Kidney epithelial cell (primary cell): ENCODE results near the gene PLTP. TPM values are rescaled to one million over a fixed set of nuclear protein-coding genes. Genes with fewer than 3 reads are reported as not detected.

Experiments used
- DNase-seq: peaks from one replicate; pipeline ENCODE4 v3.0.0-alpha.2; 2010; ENCODE audit warnings: low read depth
- H3K27me3 ChIP-seq: 2 replicates; pipeline ENCODE4 v1.6.0; 2011; ENCODE audit warnings: low read length; ENCODE audit not compliant: control insufficient read depth, insufficient read depth
- H3K36me3 ChIP-seq: 2 replicates; pipeline ENCODE4 v1.5.1; 2011; ENCODE audit warnings: low read length; ENCODE audit not compliant: control insufficient read depth, insufficient read depth
- H3K4me3 ChIP-seq: 2 replicates; pipeline ENCODE4 v1.5.1; 2011; ENCODE audit warnings: low read depth, mild to moderate bottlenecking, control low read depth, low read length
- CTCF ChIP-seq: IDR thresholded peaks from 2 replicates; pipeline ENCODE4 v1.5.1; 2011; ENCODE audit warnings: mild to moderate bottlenecking, moderate library complexity, low read length, control low read depth, inconsistent platforms; ENCODE audit not compliant: insufficient read depth, poor library complexity, severe bottlenecking
- total RNA-seq: library from RNA; depleted of rRNA; stranded (reverse); fragments of >200 nt; gene quantifications from 2 replicates; pipeline ENCODE4 v1.2.3, GENCODE V29; 2015

PLTP gene
- total RNA-seq, 1 donor from 2014 or later: 55.8 TPM

DNA sequence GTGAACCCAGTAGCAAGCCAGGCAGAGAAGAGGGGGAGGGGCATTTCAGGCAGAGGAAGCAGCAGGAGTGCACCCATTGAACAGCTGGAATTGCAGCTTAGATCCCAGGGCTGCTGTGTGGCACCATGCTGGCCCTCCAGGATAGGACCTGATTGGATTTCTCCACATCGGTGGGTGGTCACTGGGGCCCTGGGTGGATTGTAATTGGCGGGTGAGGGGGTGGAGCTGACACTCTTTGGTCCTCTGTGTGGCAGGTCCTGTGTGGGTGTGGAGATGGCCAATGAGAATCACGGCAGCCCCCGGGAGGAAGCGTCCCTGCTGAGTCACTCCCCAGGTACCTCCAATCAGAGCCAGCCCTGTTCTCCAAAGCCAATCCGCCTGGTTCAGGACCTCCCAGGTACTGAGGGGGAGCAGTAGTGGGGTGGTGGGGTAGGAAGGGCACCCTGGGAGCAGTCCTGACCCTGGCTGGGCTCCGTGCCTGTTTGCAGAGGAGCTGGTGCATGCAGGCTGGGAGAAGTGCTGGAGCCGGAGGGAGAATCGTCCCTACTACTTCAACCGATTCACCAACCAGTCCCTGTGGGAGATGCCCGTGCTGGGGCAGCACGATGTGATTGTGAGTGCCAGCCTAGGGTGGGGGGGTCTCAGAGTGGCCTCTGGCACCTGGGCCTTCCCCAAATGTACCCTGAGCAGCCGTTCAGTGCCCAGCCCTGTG is 26.9 kb upstream of the PLTP start:
- no peak for DNase-seq
- Histone ChIP-seq H3K27me3 (no peaks in the 10 kb centered on the region), H3K4me3 (no peak overlapping the region), H3K36me3 (peaks cover 9% of the 10 kb centered on the region)
- TF ChIP-seq CTCF: no peak

DNA sequence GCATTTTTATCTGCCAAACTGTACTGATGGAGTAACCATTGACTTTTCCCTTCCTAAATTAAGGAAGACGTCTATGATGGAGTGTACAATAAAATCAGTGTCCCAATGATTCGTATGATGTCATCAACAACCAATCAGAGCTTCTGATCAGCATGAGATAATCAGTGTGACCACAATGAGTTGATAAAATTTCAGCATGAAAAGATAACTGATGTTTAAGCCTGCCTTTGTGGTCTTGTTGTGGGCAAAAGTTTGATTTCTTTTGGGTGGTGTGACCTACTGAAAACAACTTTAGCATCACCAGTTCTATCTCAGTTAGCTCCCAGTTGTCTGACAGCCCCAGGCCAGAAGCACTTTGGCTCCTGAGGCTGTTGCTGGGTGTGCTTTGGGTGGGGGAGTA is 25.8 kb upstream of the PLTP start:
- Histone ChIP-seq H3K36me3 (peaks cover 6% of the 10 kb centered on the region), H3K27me3 (no peaks in the 10 kb centered on the region), H3K4me3 (no peak overlapping the region)
- no peak for TF ChIP-seq CTCF
- DNase-seq: no peak

DNA sequence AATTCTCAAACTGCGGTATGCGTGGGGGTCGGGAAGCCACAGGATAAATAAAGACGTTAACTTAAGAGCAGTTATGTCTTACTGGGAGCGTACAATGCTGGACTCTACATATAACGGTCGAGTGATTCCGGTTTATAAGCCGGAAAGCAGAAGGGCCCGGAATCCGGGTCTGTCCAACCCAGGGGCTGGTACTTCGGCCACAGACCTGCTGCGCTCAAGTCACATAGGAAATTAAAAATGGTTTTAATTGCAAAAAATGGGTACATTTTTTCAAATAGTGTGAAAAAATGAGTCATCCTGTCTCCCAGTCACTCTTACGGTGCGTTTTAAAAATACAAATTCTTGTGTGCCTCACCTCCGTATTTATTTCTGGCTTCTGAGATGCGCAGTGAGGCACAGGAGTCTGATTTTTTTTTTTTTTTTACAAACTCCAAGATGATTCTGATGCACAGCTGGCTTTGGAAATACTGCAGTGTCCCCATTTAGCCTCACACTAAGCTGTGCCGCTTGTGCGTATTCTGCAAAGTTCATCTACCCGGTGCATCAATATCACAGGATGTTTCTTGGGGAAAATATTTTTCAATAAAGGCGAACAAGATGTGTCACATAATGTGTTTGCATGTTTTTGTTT is 23.6 kb upstream of the PLTP start:
- no peaks in the 10 kb centered on the region for H3K27me3 ChIP-seq
- DNase-seq: no peak
- H3K4me3 ChIP-seq: peak overlapping the region; percentile 71
- H3K36me3 ChIP-seq: peaks cover 5% of the 10 kb centered on the region
- TF ChIP-seq CTCF: no peak

DNA sequence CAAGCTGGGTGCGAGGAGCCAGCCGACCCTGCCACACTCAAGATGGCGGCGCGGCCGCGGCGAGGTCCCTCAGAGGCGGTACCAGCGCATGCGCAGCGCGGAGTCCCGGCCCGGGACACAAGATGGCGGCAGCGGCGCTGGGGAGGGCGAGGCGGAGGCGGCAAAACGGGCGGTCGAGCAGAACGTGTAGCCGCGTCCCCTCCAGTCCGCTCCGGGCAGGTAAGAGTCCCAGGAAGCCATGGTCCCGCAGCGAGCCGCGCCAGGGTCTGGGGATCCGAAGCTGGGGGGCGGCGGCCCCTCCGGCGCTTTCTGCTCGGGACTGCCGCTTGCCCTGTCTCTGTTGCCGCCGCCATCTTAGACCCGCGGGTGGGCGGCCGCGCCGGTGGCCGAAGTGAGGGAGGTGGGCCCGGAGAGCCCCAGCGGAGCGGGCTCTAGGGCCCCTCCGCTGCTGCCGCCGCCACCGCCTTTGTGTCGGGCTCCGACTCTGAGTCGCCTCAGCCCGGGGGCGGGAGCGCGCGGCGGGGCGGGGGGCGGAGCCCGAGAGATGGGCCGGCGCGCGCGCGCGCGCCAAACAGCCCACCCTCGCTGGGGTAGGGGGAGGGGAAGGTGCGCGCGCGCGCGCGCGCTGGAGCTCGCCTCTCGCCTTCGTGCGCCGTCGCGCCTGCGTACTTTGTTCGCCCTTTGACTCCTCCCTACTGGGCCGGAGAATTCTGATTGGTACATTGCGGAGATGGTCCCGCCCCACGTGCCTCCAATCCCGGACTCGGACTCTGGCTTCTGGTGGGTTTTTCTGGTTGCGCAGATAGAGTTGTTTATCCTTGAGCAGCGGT is 22.8 kb upstream of the PLTP start, which contains the start of gene PCIF1:
Gene PCIF1, plus strand, starts transcription at position 98 of the 830 bp plus-strand sequence. CDS start 4,317 bp downstream, outside the sequence.
- peaks cover 3% of the 10 kb centered on the region for H3K36me3 ChIP-seq
- no peaks in the 10 kb centered on the region for H3K27me3 ChIP-seq
- H3K4me3 ChIP-seq: peak within 1 kb of the TSS; percentile 98
- no peak for TF ChIP-seq CTCF
- peak; percentile 80 for DNase-seq

GRCh38 chr20:45934046-45934585 is 22.2 kb upstream of the PLTP start:
- DNase-seq: no peak
- no peaks in the 10 kb centered on the region for H3K27me3 ChIP-seq
- peaks cover 3% of the 10 kb centered on the region for H3K36me3 ChIP-seq
- TF ChIP-seq CTCF: no peak
- H3K4me3 ChIP-seq: peak overlapping the region; percentile 98
